GM23338 (cell line): ENCODE data around the gene OR11H6. TPM values are rescaled to one million over a fixed set of nuclear protein-coding genes. Genes with fewer than 3 reads are reported as not detected.
"Not testable (repeated sequence)": the region's sequence is repeated elsewhere in the genome, so short reads cannot be mapped to it uniquely, and the experiment has no call there.

Experiments
- ATAC-seq: fragments of 200-7000 bp; cut with Tn5 transposase; 3 replicates; pipeline ENCODE4 v1.9.1; 2020
- DNase-seq: peaks from one replicate; pipeline ENCODE4 v3.0.0-alpha.2; 2015; ENCODE audit warnings: low spot score
- H2AFZ ChIP-seq: fragments of 200-600 bp; sonication (generic); 2 replicates; pipeline ENCODE4 v1.8.0; 2016; ENCODE audit warnings: antibody characterized with exemption, mild to moderate bottlenecking, moderate library complexity
- H3F3A ChIP-seq: fragments of 200-600 bp; sonication (generic); replicated peaks from 2 replicates; pipeline ENCODE4 v1.8.0; 2017; ENCODE audit warnings: antibody characterized with exemption, mixed run types, low read depth
- H3K27ac ChIP-seq: fragments of 200-600 bp; sonication (generic); 2 replicates; pipeline ENCODE4 v1.6.1; 2016; ENCODE audit warnings: low read depth
- H3K27me3 ChIP-seq: fragments of 200-600 bp; sonication (generic); 2 replicates; pipeline ENCODE4 v1.8.0; 2016; ENCODE audit warnings: mild to moderate bottlenecking, mixed run types, moderate library complexity; ENCODE audit not compliant: insufficient read depth
- H3K36me3 ChIP-seq: fragments of 200-600 bp; sonication (generic); 2 replicates; pipeline ENCODE4 v1.8.0; 2016; ENCODE audit warnings: mild to moderate bottlenecking; ENCODE audit not compliant: insufficient read depth
- H3K4me1 ChIP-seq: fragments of 200-600 bp; sonication (generic); 2 replicates; pipeline ENCODE4 v1.8.0; 2016; ENCODE audit warnings: mild to moderate bottlenecking, moderate library complexity; ENCODE audit not compliant: insufficient read depth
- H3K4me2 ChIP-seq: fragments of 200-600 bp; sonication (generic); 2 replicates; pipeline ENCODE4 v1.7.1; 2017; ENCODE audit warnings: mixed run types
- H3K4me3 ChIP-seq: fragments of 200-600 bp; sonication (generic); 2 replicates; pipeline ENCODE4 v1.6.1; 2016; ENCODE audit warnings: mixed run types
- H3K79me2 ChIP-seq: fragments of 200-600 bp; sonication (generic); replicated peaks from 2 replicates; pipeline ENCODE4 v1.8.0; 2017; ENCODE audit warnings: mild to moderate bottlenecking; ENCODE audit not compliant: insufficient read depth
- H3K9me2 ChIP-seq: fragments of 200-600 bp; sonication (generic); 2 replicates; pipeline ENCODE4 v1.8.0; 2017; ENCODE audit not compliant: insufficient read depth
- H4K20me1 ChIP-seq: fragments of 200-600 bp; sonication (generic); replicated peaks from 2 replicates; pipeline ENCODE4 v1.8.0; 2017; ENCODE audit warnings: mild to moderate bottlenecking; ENCODE audit not compliant: insufficient read depth
- H3K27ac Mint-ChIP-seq: 2 replicates; pipeline ENCODE4 v1.8.0; 2020; ENCODE audit warnings: inconsistent platforms, mild to moderate bottlenecking, moderate library complexity, mixed read lengths
- H3K27me3 Mint-ChIP-seq: 3 replicates; pipeline ENCODE4 v1.8.0; 2022; ENCODE audit warnings: low read depth, mild to moderate bottlenecking, moderate library complexity, mixed read lengths, inconsistent platforms; ENCODE audit not compliant: insufficient read depth, poor library complexity
- H3K36me3 Mint-ChIP-seq: 3 replicates; pipeline ENCODE4 v1.8.0; 2021; ENCODE audit warnings: low read depth, mild to moderate bottlenecking, inconsistent platforms, moderate library complexity, mixed read lengths
- H3K4me1 Mint-ChIP-seq: 3 replicates; pipeline ENCODE4 v1.8.0; 2020; ENCODE audit warnings: mild to moderate bottlenecking, inconsistent platforms, mixed read lengths
- H3K4me3 Mint-ChIP-seq: 3 replicates; pipeline ENCODE4 v1.8.0; 2021; ENCODE audit warnings: moderate library complexity, mild to moderate bottlenecking, inconsistent platforms, mixed read lengths
- H3K9me3 Mint-ChIP-seq: 3 replicates; pipeline ENCODE4 v1.8.0; 2020; ENCODE audit warnings: moderate library complexity, mild to moderate bottlenecking, inconsistent platforms, mixed read lengths
- CTCF ChIP-seq, 2 experiments: fragments of 200-600 bp in 1 of 2; sonication (generic) in 1 of 2; conservative IDR thresholded peaks; 2 replicates each; pipeline versions ENCODE4 v1.5.1 to v1.6.1; 2016 to 2017; ENCODE audit warnings: antibody characterized with exemption in 2 of 2, low read depth in 2 of 2, mild to moderate bottlenecking in 2 of 2, moderate library complexity in 1 of 2
- EZH2phosphoT487 ChIP-seq: fragments of 200-600 bp; sonication (generic); IDR thresholded peaks from one replicate; pipeline ENCODE4 v1.8.1; 2018; ENCODE audit warnings: antibody characterized with exemption; ENCODE audit not compliant: unreplicated experiment
- POLR2AphosphoS5 ChIP-seq: IDR thresholded peaks from 2 replicates; pipeline ENCODE4 v1.6.1; 2016; ENCODE audit warnings: antibody characterized with exemption, low read depth
- STAT1 ChIP-seq: IDR thresholded peaks from one replicate; pipeline ENCODE4 v1.6.1; 2016; ENCODE audit warnings: antibody characterized with exemption; ENCODE audit not compliant: unreplicated experiment
- polyA plus RNA-seq: library from polyadenylated mRNA; unstranded; fragments of >200 nt; fragmentation: Nextera tagmentation; extraction: Ambion mirVana; gene quantifications from 2 replicates; pipeline ENCODE4 v1.2.1, GENCODE V29; 2016
- total RNA-seq: library from RNA; depleted of rRNA; stranded (reverse); fragments of >200 nt; shearing (Covaris generic); gene quantifications from 2 replicates; pipeline ENCODE4 v1.2.3, GENCODE V29; 2014

Gene OR11H6
- total and polyA plus RNA-seq, 2 experiments from 2014 or later = not detected

GRCh38 chr14:20228681-20229080 lies 5.2 kb downstream of the OR11H6 start, which contains the start of gene OR11H7 (continued):
- TF ChIP-seq POLR2AphosphoS5 (no peak), STAT1 (no peak), CTCF (conservative IDR thresholded peaks at IDR 0.05; ENCODE audit: low read depth in 2 of 2) (no peak), EZH2phosphoT487 (no peak)

GRCh38 chr14:20235415-20235814 lies 11.9 kb downstream of the OR11H6 start:
- H3F3A ChIP-seq, H3K4me3 ChIP-seq, DNase-seq, H3K4me2 ChIP-seq, H3K36me3 ChIP-seq, H3K79me2 ChIP-seq, H2AFZ ChIP-seq, H3K27ac Mint-ChIP-seq, H3K9me2 ChIP-seq, H3K27me3 Mint-ChIP-seq, H3K4me1 ChIP-seq, H3K4me1 Mint-ChIP-seq, ATAC-seq, H3K27ac ChIP-seq, H3K27me3 ChIP-seq, H3K4me3 Mint-ChIP-seq, H4K20me1 ChIP-seq: not testable (repeated sequence)
- Mint-ChIP-seq H3K9me3 (peaks cover 41% of the 10 kb centered on the region), H3K36me3 (peaks cover 13% of the 10 kb centered on the region; the same call in 1 of the 3 replicates)

GRCh38 chr14:20247646-20248246 lies 24.2 kb downstream of the OR11H6 start:
- H3F3A ChIP-seq = no peaks in the 10 kb centered on the region
- peaks cover 4% of the 10 kb centered on the region; the same call in 1 of the 2 replicates for H3K36me3 ChIP-seq
- H3K4me1 ChIP-seq = no peaks in the 10 kb centered on the region
- H3K79me2 ChIP-seq = no peaks in the 10 kb centered on the region
- no peak overlapping the region for H3K4me3 Mint-ChIP-seq
- TF ChIP-seq CTCF (conservative IDR thresholded peaks at IDR 0.05; ENCODE audit: low read depth in 2 of 2) (peak; percentile 36 to 69), EZH2phosphoT487 (no peak)
- no peaks in the 10 kb centered on the region for H4K20me1 ChIP-seq
- no peak overlapping the region for H3K4me3 ChIP-seq
- no peak overlapping the region for H3K4me2 ChIP-seq
- DNase-seq (peak; percentile 66), ATAC-seq (no peak)
- no peak overlapping the region for H3K27ac ChIP-seq
- H3K36me3 Mint-ChIP-seq = peaks cover 11% of the 10 kb centered on the region; the same call in 2 of the 3 replicates
- H3K9me2 ChIP-seq = no peaks in the 10 kb centered on the region
- H3K9me3 Mint-ChIP-seq = peaks cover 71% of the 10 kb centered on the region
- no peak overlapping the region for H3K27ac Mint-ChIP-seq
- no peaks in the 10 kb centered on the region for H3K27me3 Mint-ChIP-seq
- H3K4me1 Mint-ChIP-seq = no peaks in the 10 kb centered on the region
- H2AFZ ChIP-seq = no peak overlapping the region
- no peaks in the 10 kb centered on the region for H3K27me3 ChIP-seq
